GM19025 (cell line): Measurements from ENCODE around the gene ABLIM1.

Experiments used
- ATAC-seq: cut with Tn5 transposase; IDR thresholded peaks from one replicate; pipeline ENCODE4 v1.9.1; 2021; ENCODE audit warnings: mild to moderate bottlenecking, low read depth, moderate library complexity; ENCODE audit not compliant: unreplicated experiment

The ABLIM1 gene

GRCh38 chr10:114680543-114681117 is 22.6 kb upstream of the ABLIM1 start:
- ATAC-seq, result no peak

DNA sequence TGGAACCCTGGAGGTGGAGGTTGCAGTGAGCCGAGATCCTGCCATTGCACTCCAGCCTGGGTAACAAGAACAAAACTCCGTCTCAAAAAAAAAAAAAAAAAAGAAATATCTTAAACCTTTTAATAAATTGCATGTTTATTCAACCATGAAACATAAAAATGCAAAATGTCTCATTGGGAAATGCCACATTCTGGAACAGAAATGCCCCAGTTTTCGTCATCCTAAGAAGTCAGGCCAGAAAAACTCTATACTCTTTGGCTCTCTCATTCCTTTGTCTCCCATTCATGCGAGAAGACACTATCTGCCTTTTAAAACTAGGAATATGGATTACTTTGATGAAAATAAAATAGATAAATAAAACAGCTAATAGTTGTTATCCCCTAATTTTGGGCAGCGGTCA is 21.5 kb upstream of the ABLIM1 start:
- ATAC-seq, result no peak

- no peak for ATAC-seq
Observed at GRCh38 chr10:114678820-114679219, 20.7 kb upstream of the ABLIM1 start.

DNA sequence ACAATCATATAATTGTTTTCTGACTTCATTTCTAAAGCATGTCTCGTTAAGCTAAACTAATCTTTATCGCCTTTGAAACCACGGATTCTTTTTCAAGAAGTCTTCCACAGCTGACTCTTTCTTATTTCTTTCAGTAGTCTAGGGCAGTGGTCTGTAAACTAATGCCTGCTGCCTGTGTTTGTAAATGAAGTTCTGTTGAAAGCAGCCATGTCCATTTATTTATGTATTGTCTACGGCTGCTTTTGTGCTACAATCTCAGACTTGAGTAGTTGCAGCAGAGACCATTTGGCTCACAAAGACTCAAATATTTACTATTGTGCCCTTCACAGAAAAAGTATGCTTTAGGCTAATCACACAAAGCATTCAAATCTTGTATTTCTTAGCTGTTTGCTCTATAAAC is 20.3 kb upstream of the ABLIM1 start:
- no peak for ATAC-seq

GRCh38 chr10:114674346-114674745 is 16.3 kb upstream of the ABLIM1 start:
- no peak for ATAC-seq

DNA sequence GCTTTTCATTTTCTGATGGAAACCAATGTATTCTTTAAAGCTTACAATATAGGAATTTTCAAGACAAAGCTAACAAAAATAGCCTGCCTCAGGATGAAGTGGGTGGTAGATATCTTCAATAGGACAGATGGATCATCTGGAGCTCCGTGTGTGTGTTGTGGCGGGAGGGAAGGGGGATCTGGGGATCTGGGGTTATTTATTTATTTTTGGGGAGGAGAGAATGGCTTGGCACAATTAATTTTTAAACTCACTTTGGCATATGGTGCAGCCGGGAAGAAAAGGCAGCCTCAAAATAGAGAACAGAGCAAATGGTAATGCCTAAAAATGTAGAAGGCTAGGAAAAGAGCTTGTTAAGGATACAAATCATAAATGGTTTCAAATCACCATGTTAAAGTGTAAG is 11.6 kb upstream of the ABLIM1 start:
- no peak for ATAC-seq

DNA sequence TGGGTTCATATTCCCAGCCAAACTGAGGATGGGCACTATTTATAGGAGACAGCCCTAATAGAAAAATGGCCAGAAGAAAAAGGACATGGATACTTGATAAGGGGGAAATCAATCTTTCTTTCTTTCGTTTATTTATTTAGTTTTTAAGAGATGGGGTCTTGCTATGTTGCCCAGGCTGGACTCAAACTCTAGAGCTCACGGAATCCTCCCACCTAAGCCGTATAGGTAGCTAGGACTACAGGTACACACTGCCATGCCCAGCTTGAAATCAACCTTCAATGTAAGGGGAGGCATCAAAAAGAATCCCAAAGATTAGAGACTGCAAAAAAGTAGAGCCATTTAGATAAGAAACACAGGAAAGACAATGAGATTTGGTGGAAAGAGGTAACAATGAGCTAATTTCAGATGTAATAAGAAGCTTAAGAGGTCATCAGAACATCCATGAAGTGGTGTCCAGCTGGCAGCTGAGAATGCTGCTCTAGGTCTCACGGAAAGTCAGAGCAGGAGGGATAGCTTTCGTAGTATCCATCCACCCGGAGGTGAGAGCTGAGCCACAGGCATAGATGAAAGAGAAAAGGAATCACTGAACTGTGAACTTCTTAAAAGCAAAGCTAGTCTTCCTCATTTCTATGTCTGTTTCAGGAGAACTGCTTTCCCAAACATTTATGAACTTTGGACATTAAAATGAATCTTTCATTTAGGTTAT is 10.5 kb upstream of the ABLIM1 start:
- ATAC-seq, result no peak

DNA sequence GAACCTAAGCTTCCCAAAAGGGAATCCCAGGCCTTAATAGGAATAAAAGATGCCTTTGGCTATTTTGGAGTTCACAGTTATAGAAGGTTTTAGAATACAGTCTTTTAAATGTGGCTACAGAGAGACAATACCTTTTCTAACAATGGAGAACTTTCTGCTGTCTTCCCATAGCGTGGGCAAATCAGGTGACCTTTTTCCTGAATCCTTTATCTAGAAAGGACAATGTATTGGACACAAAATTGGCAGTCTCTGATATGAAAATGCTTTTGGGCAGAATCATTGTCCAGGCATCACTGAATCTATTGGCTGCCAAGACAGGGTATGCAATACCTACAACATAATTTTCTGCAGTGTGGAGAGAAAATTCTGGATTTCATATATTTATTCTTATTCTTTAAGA is 7.8 kb upstream of the ABLIM1 start:
- no peak for ATAC-seq

GRCh38 chr10:114665406-114665805 is 7.3 kb upstream of the ABLIM1 start:
- ATAC-seq, result no peak

- ATAC-seq, result no peak
Observed at GRCh38 chr10:114664127-114664526, 6.1 kb upstream of the ABLIM1 start.

DNA sequence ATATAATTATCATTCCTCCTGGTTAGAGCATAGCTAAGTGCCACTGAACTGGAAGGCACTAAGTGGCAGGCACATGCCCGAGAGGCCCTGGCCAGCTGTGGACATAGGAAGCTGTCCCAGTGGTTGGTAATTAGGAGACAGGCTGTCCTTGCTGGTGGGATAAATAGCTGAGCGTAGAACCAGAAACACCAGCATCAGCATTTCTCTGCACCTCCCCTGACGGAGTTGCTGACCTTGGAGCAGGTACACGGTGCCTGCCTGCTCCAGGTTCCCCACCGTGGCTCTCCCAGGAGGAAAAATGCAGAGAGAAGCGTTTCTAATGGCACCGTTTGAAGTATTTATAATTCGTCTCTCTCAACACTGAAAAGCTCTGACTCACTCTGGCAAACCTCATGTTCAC is 5.6 kb upstream of the ABLIM1 start:
- ATAC-seq, result no peak

DNA sequence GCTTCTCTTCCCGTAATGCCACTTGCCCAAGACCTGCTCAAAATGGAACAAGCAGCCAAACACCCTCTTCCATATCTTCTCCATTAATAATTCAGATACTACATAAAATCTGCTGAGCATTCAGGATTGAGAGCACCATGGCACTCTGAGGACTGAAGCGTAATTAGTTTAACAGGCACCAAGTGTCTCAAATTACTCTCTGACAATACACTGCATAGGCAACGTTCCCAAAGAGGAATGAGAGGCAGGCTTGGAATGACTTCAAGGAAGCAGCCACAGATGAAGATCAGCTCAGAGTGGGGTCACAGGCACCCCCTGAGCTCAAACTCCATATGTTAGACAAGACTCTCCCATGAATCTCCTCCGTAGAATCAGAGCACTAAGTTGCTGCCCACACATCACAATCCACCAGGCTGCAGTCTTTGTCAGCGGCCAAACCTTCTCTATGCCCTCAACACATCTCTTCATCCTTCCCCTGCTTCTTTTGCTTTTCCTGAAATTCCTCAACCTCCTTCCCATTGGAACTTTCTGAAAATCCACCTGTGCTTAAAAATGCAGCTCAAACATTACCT is 4.7 kb upstream of the ABLIM1 start:
- ATAC-seq, result no peak

- no peak for ATAC-seq
Observed at GRCh38 chr10:114661212-114661880, 3.3 kb upstream of the ABLIM1 start.

- ATAC-seq, result no peak
Observed at GRCh38 chr10:114655671-114656070, 2.4 kb downstream of the ABLIM1 start.

DNA sequence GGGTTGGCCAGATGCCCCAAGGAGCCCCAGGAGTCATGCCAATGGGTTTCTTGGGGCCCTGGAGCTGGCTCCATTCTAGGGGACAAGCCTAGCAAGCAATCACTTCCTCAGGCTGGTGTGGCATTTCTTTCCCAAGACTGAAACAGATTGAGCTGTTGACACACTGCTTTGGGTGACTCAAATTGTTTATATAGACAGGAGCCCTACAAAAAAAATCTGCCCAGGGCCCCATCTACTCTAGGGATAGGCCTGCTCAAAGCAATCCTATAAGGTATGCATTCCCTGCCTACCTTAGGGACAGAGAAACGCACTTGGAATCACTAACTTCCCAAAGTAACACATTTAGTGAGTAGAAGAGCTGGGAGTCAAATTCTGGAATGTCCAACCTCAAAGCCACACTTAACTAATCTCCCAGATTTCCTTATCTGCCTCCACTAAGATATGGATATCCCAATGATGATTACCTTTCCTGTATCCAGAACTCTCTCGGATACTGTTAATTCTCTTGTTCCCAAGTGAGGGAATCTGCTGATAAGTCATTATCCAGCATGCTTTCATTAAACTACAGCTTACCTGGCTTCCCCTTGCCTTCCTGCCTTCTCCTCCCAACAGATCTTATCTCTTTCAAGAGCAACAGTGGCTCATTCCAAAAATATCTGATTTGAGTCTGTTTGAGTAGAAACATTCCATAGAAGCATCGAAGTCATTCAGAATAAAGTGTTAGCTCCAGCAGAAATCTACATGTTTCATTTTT is 3.1 kb downstream of the ABLIM1 start:
- no peak for ATAC-seq

GRCh38 chr10:114653926-114654325 is 4.1 kb downstream of the ABLIM1 start:
- ATAC-seq, result no peak

DNA sequence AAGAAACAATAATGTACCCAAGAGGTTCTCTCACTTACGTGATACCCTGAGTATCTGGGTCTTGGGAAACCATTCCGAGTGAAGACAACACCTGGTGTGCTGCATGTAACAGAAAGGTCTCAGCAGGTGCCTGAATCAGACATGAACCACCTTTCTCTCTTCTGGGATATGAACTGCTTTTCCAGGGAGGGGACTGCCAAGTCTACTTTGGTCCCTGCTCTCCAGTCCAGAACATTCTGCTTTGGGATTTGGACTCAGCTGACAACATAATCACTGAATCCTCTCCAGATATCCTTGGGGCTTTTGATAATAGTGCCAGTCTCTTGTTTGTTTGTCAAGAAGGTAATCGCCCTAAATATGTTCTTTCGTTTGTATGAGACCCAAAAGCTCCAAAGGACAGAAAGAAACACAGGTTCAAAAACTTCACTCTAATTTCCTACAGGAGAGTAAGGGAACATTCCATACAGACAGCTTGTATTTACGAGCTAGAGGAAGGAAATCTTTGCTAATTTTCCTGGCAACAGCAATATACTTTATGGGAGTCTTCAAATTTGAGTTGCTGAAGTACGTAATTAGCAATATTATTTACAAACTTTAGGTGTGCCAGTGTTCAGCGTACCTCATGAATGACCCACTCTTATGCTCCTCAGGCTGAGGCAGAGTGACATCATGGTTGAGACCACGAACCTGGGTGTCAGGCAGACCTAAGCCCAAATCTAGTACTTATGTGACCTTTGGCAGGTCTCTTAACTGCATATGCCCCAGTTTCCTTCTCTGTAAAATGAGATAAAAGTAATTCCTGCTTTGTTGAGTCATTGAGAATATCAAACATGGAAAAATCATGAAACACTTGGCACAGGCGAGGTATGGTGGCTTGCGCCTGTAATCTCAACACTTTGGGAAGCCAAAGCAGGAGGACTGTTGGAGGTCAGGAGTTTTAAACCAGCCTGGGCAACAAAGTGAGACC is 5.4 kb downstream of the ABLIM1 start:
- ATAC-seq, result no peak

GRCh38 chr10:114650831-114651230 is 7.2 kb downstream of the ABLIM1 start:
- ATAC-seq, result no peak

- no peak for ATAC-seq
Observed at GRCh38 chr10:114650266-114650665, 7.8 kb downstream of the ABLIM1 start.
